Breast epithelium (tissue), 4 donors: Measurements from ENCODE around the gene MACC1. TPM values are rescaled to one million over a fixed set of nuclear protein-coding genes. Genes with fewer than 3 reads are reported as not detected.

Source experiments
- DNase-seq, 2 donors: peaks; one replicate each; pipeline ENCODE4 v3.0.0-alpha.2; 2019; ENCODE audit warnings: low spot score in 2 of 2
- H3K27ac ChIP-seq, 2 donors: fragments of 200-600 bp; sonication (generic) in 1 of 2; one replicate each; pipeline ENCODE4 v1.5.1; 2016 to 2019; ENCODE audit warnings: mild to moderate bottlenecking in 1 of 2
- H3K27me3 ChIP-seq, 2 donors: fragments of 200-600 bp; sonication (generic) in 1 of 2; one replicate each; pipeline versions ENCODE4 v1.5.1 to v1.6.0; 2017 to 2019; ENCODE audit warnings: control low read depth in 1 of 2, mild to moderate bottlenecking in 1 of 2
- H3K36me3 ChIP-seq: fragments of 200-600 bp; one replicate; pipeline ENCODE4 v1.5.1; 2019
- H3K4me1 ChIP-seq, 2 donors: fragments of 200-600 bp; sonication (generic); one replicate each; pipeline ENCODE4 v1.5.1; 2016 to 2019; ENCODE audit warnings: control low read depth in 1 of 2
- H3K4me3 ChIP-seq, 3 donors: fragments of 200-600 bp; sonication (generic); 1 replicate in 2 of 3; 2 replicates in 1 of 3; pipeline ENCODE4 v1.5.1; 2016 to 2019; ENCODE audit warnings: mild to moderate bottlenecking in 3 of 3, moderate library complexity in 2 of 3
- H3K9me3 ChIP-seq, 2 donors: fragments of 200-600 bp; sonication (generic) in 1 of 2; one replicate each; pipeline ENCODE4 v1.5.1; 2016 to 2019; ENCODE audit warnings: control low read depth in 1 of 2
- POLR2A ChIP-seq: fragments of 450-650 bp; IDR thresholded peaks from one replicate; pipeline ENCODE4 v1.6.1; 2016; ENCODE audit warnings: antibody characterized with exemption, mild to moderate bottlenecking, moderate library complexity
- POLR2AphosphoS5 ChIP-seq, 3 donors: sonication (generic); formaldehyde crosslinking; IDR thresholded peaks; one replicate each; pipeline ENCODE4 v1.6.1; 2017; ENCODE audit warnings: antibody characterized with exemption in 3 of 3
- intact Hi-C: fragments of 100-400 bp; cut with DNase I; formaldehyde crosslinking; loops from one replicate; pipeline ENCODE4 v1.15.1; 2023; ENCODE audit warnings: low total_unique reads
- total RNA-seq, 3 donors: library from RNA; depleted of rRNA; stranded (reverse); fragments of >200 nt; gene quantifications; one replicate each; pipeline ENCODE4 v1.1.0, GENCODE V29; 2016
- TF ChIP-seq, protein P1 (sequence below), 3 donors: fragments of 450-650 bp; IDR thresholded peaks; one replicate each; pipeline ENCODE4 v1.5.1; 2016 to 2017; ENCODE audit warnings: antibody characterized with exemption in 3 of 3, mild to moderate bottlenecking in 3 of 3, moderate library complexity in 3 of 3

The MACC1 gene, protein sequence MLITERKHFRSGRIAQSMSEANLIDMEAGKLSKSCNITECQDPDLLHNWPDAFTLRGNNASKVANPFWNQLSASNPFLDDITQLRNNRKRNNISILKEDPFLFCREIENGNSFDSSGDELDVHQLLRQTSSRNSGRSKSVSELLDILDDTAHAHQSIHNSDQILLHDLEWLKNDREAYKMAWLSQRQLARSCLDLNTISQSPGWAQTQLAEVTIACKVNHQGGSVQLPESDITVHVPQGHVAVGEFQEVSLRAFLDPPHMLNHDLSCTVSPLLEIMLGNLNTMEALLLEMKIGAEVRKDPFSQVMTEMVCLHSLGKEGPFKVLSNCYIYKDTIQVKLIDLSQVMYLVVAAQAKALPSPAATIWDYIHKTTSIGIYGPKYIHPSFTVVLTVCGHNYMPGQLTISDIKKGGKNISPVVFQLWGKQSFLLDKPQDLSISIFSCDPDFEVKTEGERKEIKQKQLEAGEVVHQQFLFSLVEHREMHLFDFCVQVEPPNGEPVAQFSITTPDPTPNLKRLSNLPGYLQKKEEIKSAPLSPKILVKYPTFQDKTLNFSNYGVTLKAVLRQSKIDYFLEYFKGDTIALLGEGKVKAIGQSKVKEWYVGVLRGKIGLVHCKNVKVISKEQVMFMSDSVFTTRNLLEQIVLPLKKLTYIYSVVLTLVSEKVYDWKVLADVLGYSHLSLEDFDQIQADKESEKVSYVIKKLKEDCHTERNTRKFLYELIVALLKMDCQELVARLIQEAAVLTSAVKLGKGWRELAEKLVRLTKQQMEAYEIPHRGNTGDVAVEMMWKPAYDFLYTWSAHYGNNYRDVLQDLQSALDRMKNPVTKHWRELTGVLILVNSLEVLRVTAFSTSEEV
- total RNA-seq: 10 to 100 TPM in 2 of 3 donors, under 1 TPM in 1; 0.32 to 39.4 (median 19.3) TPM

DNA sequence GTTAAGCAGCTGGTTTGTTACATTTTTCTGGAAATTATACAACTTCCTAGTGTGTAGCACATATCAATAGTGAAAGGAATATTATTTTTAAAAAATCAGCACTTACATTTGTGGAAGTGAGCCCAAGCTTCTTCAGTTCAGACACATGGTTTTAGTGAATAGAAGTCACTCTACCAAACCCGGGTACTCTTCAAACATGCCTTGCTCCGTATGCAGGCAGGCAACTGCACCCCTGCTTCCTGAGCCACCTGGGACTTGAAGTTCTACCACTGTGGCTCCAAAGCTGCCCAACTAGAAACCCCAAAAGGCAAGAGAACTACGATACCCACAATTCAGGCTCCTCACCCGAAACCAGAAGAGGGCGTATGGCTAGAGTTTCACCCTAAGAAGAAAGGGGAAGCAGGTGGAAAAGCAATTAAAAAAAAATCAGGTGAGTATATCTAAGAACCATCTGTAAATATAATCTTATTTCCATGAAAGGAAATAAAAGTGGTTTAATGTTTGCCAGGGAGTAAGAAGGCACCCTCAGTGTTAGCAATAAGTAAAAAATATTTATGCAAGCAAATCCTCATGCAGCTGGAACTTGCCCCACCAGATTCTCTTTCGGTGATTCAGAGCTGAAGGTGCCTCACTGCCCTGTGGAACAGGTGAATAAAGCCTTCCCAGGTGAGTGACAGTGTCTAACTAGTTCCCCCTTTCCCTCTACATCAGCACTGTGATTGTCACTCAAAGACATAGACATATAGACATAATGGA lies at the start of gene MACC1:
TSS of gene MACC1 (minus strand) at position 192 of the 756 bp plus-strand sequence. CDS start 55,522 bp downstream, outside the sequence.
- Histone ChIP-seq H3K27ac (peak within 1 kb of the TSS; percentile 81 to 82), H3K9me3 (no peaks in the 10 kb centered on the region), H3K36me3 (no peaks in the 10 kb centered on the region), H3K4me3 (peak within 1 kb of the TSS in 2 of 3 donors; percentile 39 to 47), H3K27me3 (no peaks in the 10 kb centered on the region), H3K4me1 (no peaks in the 10 kb centered on the region)
- DNase-seq: peak; percentile 69 to 82
- TF ChIP-seq POLR2AphosphoS5 (IDR thresholded peaks at IDR 0.05): peak in 2 of 3 donors; percentile 40 to 66
- TF ChIP-seq POLR2A: no peak
- TF ChIP-seq, protein P1, sequence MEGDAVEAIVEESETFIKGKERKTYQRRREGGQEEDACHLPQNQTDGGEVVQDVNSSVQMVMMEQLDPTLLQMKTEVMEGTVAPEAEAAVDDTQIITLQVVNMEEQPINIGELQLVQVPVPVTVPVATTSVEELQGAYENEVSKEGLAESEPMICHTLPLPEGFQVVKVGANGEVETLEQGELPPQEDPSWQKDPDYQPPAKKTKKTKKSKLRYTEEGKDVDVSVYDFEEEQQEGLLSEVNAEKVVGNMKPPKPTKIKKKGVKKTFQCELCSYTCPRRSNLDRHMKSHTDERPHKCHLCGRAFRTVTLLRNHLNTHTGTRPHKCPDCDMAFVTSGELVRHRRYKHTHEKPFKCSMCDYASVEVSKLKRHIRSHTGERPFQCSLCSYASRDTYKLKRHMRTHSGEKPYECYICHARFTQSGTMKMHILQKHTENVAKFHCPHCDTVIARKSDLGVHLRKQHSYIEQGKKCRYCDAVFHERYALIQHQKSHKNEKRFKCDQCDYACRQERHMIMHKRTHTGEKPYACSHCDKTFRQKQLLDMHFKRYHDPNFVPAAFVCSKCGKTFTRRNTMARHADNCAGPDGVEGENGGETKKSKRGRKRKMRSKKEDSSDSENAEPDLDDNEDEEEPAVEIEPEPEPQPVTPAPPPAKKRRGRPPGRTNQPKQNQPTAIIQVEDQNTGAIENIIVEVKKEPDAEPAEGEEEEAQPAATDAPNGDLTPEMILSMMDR (IDR thresholded peaks at IDR 0.05): peak in 2 of 3 donors; percentile 43 to 67
- intact Hi-C loops: no loop called here

DNA sequence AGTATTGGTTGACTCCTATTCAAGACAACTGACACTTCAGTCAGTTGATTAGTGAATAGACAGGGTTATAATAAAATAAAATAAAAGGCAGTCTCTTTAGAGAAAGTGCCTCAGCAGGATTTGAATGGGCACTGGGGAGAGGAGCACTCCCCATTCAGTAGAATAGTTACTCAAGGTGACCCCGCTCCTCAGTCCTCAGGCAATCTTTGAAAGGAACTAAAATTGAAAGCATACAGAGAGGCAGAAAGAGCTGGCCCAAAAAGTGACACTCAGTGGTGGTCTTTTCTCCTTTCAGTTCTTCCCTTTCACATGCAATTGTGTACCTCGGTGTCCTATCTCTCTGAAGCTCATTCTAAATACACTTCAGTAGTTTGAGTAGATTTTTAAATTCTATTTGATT lies 47.4 kb upstream of the MACC1 start:
- Histone ChIP-seq H3K36me3 (no peaks in the 10 kb centered on the region), H3K27me3 (no peaks in the 10 kb centered on the region), H3K4me1 (no peaks in the 10 kb centered on the region), H3K9me3 (no peaks in the 10 kb centered on the region), H3K27ac (no peak overlapping the region), H3K4me3 (no peak overlapping the region)
- no peak for DNase-seq
- no peak for TF ChIP-seq POLR2AphosphoS5 (IDR thresholded peaks at IDR 0.05)
- TF ChIP-seq, protein P1 (IDR thresholded peaks at IDR 0.05): no peak
- intact Hi-C loops: no loop called here

DNA sequence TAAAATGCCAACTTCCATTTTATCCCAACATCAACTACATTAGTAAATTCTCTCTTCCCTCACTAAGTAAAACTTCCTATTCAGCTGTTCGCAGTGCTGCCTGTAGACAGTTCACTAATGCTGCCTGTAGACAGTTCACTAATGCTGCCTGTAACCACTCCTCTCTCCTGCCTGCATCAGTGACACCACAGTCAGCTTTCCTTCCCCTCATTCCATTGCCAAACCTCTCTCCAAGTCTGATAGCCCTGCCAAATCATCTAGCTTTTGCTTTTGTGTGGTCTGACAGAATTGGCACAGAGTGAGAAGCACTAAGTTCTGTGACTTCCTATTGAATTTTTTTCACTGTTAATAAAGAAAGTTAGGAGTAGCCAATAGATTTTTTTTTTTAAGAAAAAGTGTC lies 43.0 kb upstream of the MACC1 start:
- no peak for TF ChIP-seq POLR2A
- TF ChIP-seq POLR2AphosphoS5 (IDR thresholded peaks at IDR 0.05): no peak
- TF ChIP-seq, protein P1 (IDR thresholded peaks at IDR 0.05): no peak
- Histone ChIP-seq H3K9me3 (no peaks in the 10 kb centered on the region), H3K27me3 (no peaks in the 10 kb centered on the region), H3K36me3 (no peaks in the 10 kb centered on the region), H3K4me3 (no peak overlapping the region), H3K4me1 (no peaks in the 10 kb centered on the region), H3K27ac (no peak overlapping the region)
- no peak for DNase-seq
- intact Hi-C loops: no loop called here

DNA sequence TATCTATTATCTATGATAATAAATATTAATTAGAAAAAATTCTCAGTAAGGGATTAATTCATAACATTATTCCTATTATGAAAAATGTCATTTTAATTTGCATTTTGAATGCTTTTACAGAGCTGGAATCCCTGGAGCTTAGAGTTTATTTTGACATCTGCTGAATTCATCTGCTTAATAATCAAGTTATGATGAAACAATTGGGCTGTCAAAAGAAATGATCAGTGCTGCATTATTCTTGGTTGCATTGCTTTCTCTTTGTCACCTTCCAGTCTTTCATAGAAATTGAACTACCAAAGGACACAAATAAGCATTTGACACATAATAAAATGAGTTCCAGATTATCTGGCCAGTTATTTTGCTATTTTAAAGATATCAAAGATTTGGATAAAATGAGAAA lies 40.0 kb upstream of the MACC1 start:
- Histone ChIP-seq H3K36me3 (no peaks in the 10 kb centered on the region), H3K9me3 (no peaks in the 10 kb centered on the region), H3K27ac (no peak overlapping the region), H3K4me1 (no peaks in the 10 kb centered on the region), H3K27me3 (no peaks in the 10 kb centered on the region), H3K4me3 (no peak overlapping the region)
- intact Hi-C loops: no loop called here
- no peak for DNase-seq
- TF ChIP-seq POLR2A: no peak
- TF ChIP-seq, protein P1 (IDR thresholded peaks at IDR 0.05): no peak
- TF ChIP-seq POLR2AphosphoS5 (IDR thresholded peaks at IDR 0.05): no peak
